ENCODE data around the gene AGK.

DNA sequence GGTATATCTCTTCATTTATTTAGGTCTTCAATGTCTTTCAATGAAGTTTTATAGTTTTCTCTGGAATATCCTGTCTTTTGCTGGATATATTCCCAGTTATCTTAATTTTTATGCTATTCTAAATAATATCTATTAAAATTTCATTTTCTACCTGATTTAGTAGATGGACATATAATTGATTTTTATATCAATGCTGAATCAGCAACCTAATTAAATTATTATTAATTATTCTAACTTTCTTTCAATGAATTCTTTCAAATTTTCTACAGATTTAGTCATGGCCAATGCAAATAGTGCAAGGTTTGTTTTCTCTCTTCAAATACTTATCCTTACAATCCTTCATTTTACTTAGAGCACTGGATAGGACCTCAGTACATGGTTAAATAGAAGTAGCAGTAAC is 94.0 kb downstream of the AGK start:
- TF ChIP-seq, protein P1, sequence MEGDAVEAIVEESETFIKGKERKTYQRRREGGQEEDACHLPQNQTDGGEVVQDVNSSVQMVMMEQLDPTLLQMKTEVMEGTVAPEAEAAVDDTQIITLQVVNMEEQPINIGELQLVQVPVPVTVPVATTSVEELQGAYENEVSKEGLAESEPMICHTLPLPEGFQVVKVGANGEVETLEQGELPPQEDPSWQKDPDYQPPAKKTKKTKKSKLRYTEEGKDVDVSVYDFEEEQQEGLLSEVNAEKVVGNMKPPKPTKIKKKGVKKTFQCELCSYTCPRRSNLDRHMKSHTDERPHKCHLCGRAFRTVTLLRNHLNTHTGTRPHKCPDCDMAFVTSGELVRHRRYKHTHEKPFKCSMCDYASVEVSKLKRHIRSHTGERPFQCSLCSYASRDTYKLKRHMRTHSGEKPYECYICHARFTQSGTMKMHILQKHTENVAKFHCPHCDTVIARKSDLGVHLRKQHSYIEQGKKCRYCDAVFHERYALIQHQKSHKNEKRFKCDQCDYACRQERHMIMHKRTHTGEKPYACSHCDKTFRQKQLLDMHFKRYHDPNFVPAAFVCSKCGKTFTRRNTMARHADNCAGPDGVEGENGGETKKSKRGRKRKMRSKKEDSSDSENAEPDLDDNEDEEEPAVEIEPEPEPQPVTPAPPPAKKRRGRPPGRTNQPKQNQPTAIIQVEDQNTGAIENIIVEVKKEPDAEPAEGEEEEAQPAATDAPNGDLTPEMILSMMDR (IDR thresholded peaks at IDR 0.05; ENCODE audit: low read depth, low read length) = no peak
- no peak for TF ChIP-seq POLR2A (IDR thresholded peaks at IDR 0.05; ENCODE audit: extremely low read depth, insufficient read length)
- TF ChIP-seq, protein P2, sequence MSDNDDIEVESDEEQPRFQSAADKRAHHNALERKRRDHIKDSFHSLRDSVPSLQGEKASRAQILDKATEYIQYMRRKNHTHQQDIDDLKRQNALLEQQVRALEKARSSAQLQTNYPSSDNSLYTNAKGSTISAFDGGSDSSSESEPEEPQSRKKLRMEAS (IDR thresholded peaks at IDR 0.05; ENCODE audit: low read depth, low read length) = no peak
